Neuronal stem cell (in vitro differentiated cells): ENCODE measurements around the gene SDHAF2.
A peak's percentile ranks its signal among the peaks of the same experiment; 100 is the strongest.

Experiments used
- DNase-seq: peaks from one replicate; pipeline ENCODE4 v3.0.0-alpha.2; 2013; ENCODE audit warnings: low spot score
- H2AFZ ChIP-seq: one replicate; pipeline ENCODE4 v1.6.1; 2013; ENCODE audit warnings: mild to moderate bottlenecking, low read length, inconsistent platforms
- H2AK5ac ChIP-seq: 2 replicates; pipeline ENCODE4 v1.6.1; 2013; ENCODE audit warnings: low read depth, mild to moderate bottlenecking, inconsistent platforms, low read length, moderate library complexity, mixed read lengths
- H2BK120ac ChIP-seq: 2 replicates; pipeline ENCODE4 v1.6.1; 2013; ENCODE audit warnings: low read depth, mild to moderate bottlenecking, inconsistent platforms, low read length, moderate library complexity, mixed read lengths
- H2BK12ac ChIP-seq: one replicate; pipeline ENCODE4 v1.6.1; 2013; ENCODE audit warnings: low read length, inconsistent platforms
- H2BK15ac ChIP-seq: 2 replicates; pipeline ENCODE4 v1.6.1; 2013; ENCODE audit warnings: mild to moderate bottlenecking, low read length, inconsistent platforms, mixed read lengths
- H2BK5ac ChIP-seq: one replicate; pipeline ENCODE4 v1.6.1; 2013; ENCODE audit warnings: inconsistent platforms, mild to moderate bottlenecking, low read length, moderate library complexity
- H3K14ac ChIP-seq: one replicate; pipeline ENCODE4 v1.6.1; 2013; ENCODE audit warnings: low read length, inconsistent platforms
- H3K18ac ChIP-seq: 2 replicates; pipeline ENCODE4 v1.6.1; 2013; ENCODE audit warnings: low read length, inconsistent platforms
- H3K23ac ChIP-seq: 2 replicates; pipeline ENCODE4 v1.6.1; 2013; ENCODE audit warnings: low read depth, mild to moderate bottlenecking, mixed read lengths, low read length, inconsistent platforms; ENCODE audit not compliant: poor library complexity
- H3K27ac ChIP-seq: replicated peaks from 3 replicates; pipeline ENCODE4 v1.5.1; 2013; ENCODE audit warnings: low read length, inconsistent platforms
- H3K27me3 ChIP-seq, 3 experiments: 2 replicates each; pipeline ENCODE4 v1.6.1; 2013; ENCODE audit warnings: low read length in 3 of 3, mild to moderate bottlenecking in 2 of 3, inconsistent platforms in 1 of 3, low read depth in 1 of 3, mixed read lengths in 1 of 3, moderate library complexity in 1 of 3; ENCODE audit not compliant: control insufficient read depth in 3 of 3, insufficient read depth in 3 of 3
- H3K36me3 ChIP-seq, 2 donors: replicated peaks in 1 of 2; 2 replicates each; pipeline ENCODE4 v1.6.1; 2013; ENCODE audit warnings: low read length in 2 of 2; ENCODE audit not compliant: control insufficient read depth in 2 of 2, insufficient read depth in 2 of 2
- H3K4ac ChIP-seq: 2 replicates; pipeline ENCODE4 v1.6.1; 2013; ENCODE audit warnings: inconsistent platforms, mild to moderate bottlenecking, low read length, moderate library complexity
- H3K4me1 ChIP-seq, 2 donors: 1 replicate in 1 of 2; 2 replicates in 1 of 2; pipeline ENCODE4 v1.6.1; 2013; ENCODE audit warnings: low read length in 2 of 2, low read depth in 1 of 2; ENCODE audit not compliant: control insufficient read depth in 2 of 2, insufficient read depth in 1 of 2
- H3K4me2 ChIP-seq: one replicate; pipeline ENCODE4 v1.6.1; 2013; ENCODE audit warnings: mild to moderate bottlenecking, low read length, inconsistent platforms; ENCODE audit not compliant: insufficient read depth, poor library complexity, severe bottlenecking
- H3K4me3 ChIP-seq, 2 donors: 2 replicates each; pipeline ENCODE4 v1.5.1; 2013; ENCODE audit warnings: low read length in 2 of 2, mild to moderate bottlenecking in 2 of 2, inconsistent platforms in 1 of 2, moderate library complexity in 1 of 2
- H3K79me1 ChIP-seq: one replicate; pipeline ENCODE4 v1.6.1; 2013; ENCODE audit warnings: low read depth, mild to moderate bottlenecking, inconsistent platforms, low read length, moderate library complexity
- H3K9ac ChIP-seq: one replicate; pipeline ENCODE4 v1.6.1; 2013; ENCODE audit warnings: mild to moderate bottlenecking, low read depth, low read length, inconsistent platforms; ENCODE audit not compliant: poor library complexity
- H3K9me3 ChIP-seq, 2 donors: replicated peaks in 1 of 2; 2 replicates each; pipeline versions ENCODE3 to v1.6.1; 2013; ENCODE audit warnings: low read length in 2 of 2, mild to moderate bottlenecking in 2 of 2, inconsistent platforms in 1 of 2, low read depth in 1 of 2, mixed read lengths in 1 of 2, moderate library complexity in 1 of 2; ENCODE audit not compliant: control insufficient read depth in 2 of 2, insufficient read depth in 1 of 2
- H4K8ac ChIP-seq: one replicate; pipeline ENCODE4 v1.6.1; 2013; ENCODE audit warnings: low read depth, mild to moderate bottlenecking, inconsistent platforms, low read length, moderate library complexity
- H4K91ac ChIP-seq: one replicate; pipeline ENCODE4 v1.6.1; 2013; ENCODE audit warnings: low read length, low read depth, mild to moderate bottlenecking, inconsistent platforms; ENCODE audit not compliant: poor library complexity
- WGBS, 2 donors: extraction: QIAGEN DNeasy Blood & Tissue Kit; methylation state at CpG; one replicate each; pipeline ENCODE4 v1.1.7; 2013; ENCODE audit warnings: missing lambda C conversion rate in 2 of 2, mixed read lengths in 1 of 2; ENCODE audit not compliant: insufficient read length in 2 of 2, insufficient replicate concordance in 1 of 2; ENCODE audit errors: extremely low coverage in 2 of 2; 5-methylcytosine and 5-hydroxymethylcytosine counted together

SDHAF2 gene

DNA sequence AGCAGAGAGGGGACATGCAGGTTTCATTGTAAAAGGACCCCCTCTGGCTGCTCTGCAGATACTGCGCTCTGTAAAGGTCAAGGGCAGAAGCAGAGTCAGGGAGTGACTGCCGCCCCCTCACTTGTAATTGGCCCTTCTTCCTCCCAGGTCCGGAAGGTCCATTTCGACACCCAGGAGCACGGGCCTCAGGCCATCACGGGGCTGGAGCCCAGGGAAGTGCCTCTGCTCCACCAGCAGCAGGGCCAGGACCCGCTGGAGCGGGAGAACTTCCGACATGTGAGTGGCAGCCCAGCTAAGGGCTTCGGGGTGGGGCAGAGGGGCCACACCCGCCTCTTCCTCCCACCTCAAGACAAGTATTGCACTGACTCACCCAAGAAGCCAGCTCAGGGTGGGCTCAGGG lies 54.6 kb downstream of the SDHAF2 start:
- Histone ChIP-seq H3K27me3 (no peaks in the 10 kb centered on the region), H3K9me3 (no peaks in the 10 kb centered on the region), H4K8ac (no peak overlapping the region), H3K36me3 (no peaks in the 10 kb centered on the region), H2BK15ac (no peak overlapping the region), H3K9ac (no peak overlapping the region), H3K23ac (no peak overlapping the region), H3K4me3 (no peak overlapping the region), H2AFZ (no peak overlapping the region), H3K18ac (no peak overlapping the region), H3K4me1 (peaks cover 34 to 43% of the 10 kb centered on the region in 2 donors), H3K79me1 (no peaks in the 10 kb centered on the region), H2AK5ac (peak overlapping the region; percentile 57), H2BK12ac (no peak overlapping the region), H3K27ac (no peak overlapping the region), H2BK120ac (no peak overlapping the region), H3K14ac (peak overlapping the region; percentile 33), H2BK5ac (no peak overlapping the region), H3K4me2 (no peak overlapping the region), H4K91ac (no peak overlapping the region), H3K4ac (no peak overlapping the region)
- no CpG with 5 or more reads among the region's 11 CpGs for WGBS, 2 donors
- DNase-seq = no peak

DNA sequence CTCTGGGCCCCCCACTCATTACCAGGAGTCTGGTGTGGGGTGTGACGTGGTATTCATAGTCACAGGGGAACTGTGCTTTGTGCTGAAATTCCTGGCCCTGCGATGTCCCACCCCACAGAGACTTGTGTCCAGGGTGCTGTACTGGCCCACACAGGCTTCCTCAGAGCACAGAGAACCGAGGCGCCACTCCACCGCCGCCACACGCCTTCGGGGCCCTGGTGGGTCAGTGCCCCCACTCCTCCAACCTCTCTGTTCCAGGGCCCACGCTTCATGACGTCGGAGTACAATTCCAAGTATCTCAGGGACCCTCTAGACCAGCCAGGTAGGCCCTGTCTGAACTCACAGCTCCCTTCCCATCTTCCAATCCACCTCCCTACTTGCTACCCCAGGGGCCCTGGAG lies 55.2 kb downstream of the SDHAF2 start:
- Histone ChIP-seq H3K23ac (peak overlapping the region; percentile 1), H3K36me3 (no peaks in the 10 kb centered on the region), H3K18ac (no peak overlapping the region), H3K27ac (no peak overlapping the region), H2BK5ac (peak overlapping the region; percentile 10), H3K9ac (no peak overlapping the region), H3K14ac (no peak overlapping the region), H2AK5ac (peak overlapping the region; percentile 32), H3K27me3 (no peaks in the 10 kb centered on the region), H3K4me1 (peaks cover 39 to 46% of the 10 kb centered on the region in 2 donors), H3K79me1 (no peaks in the 10 kb centered on the region), H3K4me2 (no peak overlapping the region), H3K4ac (no peak overlapping the region), H2BK120ac (no peak overlapping the region), H4K8ac (no peak overlapping the region), H2BK15ac (no peak overlapping the region), H2AFZ (no peak overlapping the region), H4K91ac (no peak overlapping the region), H3K4me3 (no peak overlapping the region), H2BK12ac (no peak overlapping the region), H3K9me3 (no peaks in the 10 kb centered on the region)
- no peak for DNase-seq
- WGBS, 2 donors = no CpG with 5 or more reads among the region's 11 CpGs

DNA sequence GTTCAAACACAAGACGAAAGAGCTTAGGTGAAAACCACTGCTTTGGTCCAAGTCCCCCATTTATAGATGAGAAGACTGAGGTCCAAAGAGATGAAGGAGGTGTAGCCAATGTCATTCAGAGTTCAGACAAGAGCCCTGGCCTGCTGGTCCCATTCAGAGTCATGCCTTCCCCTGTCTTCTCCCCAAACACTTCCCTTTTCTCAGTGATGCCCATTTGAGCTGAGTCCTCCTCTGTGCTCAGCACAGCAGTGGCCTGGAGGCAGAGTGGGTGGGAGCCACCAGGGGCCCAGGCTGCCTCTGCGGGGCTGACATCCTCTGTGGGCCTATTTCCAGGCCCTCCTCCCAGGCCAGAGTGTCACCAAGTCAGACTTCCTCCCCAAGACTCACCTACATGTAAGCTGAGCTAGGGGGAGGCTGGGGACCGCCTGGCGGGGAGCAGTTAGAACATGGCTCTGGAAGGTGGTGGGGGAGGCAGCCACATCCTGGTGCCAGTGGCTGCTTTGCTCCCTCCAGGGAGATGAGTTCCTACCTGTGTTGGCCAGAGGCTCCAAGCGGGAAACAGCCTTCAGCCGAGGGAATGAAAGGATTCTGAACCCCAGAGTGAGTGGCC lies 56.2 kb downstream of the SDHAF2 start:
- H3K9ac ChIP-seq = no peak overlapping the region
- H3K18ac ChIP-seq = peak overlapping the region; percentile 40
- H4K8ac ChIP-seq = no peak overlapping the region
- no peak overlapping the region for H2AK5ac ChIP-seq
- no peaks in the 10 kb centered on the region for H3K79me1 ChIP-seq
- no peaks in the 10 kb centered on the region for H3K9me3 ChIP-seq
- DNase-seq = no peak
- H2BK12ac ChIP-seq = no peak overlapping the region
- H3K4me1 ChIP-seq = peaks cover 38 to 43% of the 10 kb centered on the region in 2 donors
- no peak overlapping the region for H3K4me3 ChIP-seq
- no peaks in the 10 kb centered on the region for H3K36me3 ChIP-seq
- no peak overlapping the region for H2BK120ac ChIP-seq
- no peaks in the 10 kb centered on the region for H3K27me3 ChIP-seq
- no peak overlapping the region for H2BK15ac ChIP-seq
- no peak overlapping the region for H3K27ac ChIP-seq
- H2BK5ac ChIP-seq = no peak overlapping the region
- H3K23ac ChIP-seq = no peak overlapping the region
- no peak overlapping the region for H3K4me2 ChIP-seq
- H3K4ac ChIP-seq = no peak overlapping the region
- no CpG with 5 or more reads among the region's 6 CpGs for WGBS, 2 donors
- peak overlapping the region; percentile 13 for H3K14ac ChIP-seq
- no peak overlapping the region for H2AFZ ChIP-seq
- H4K91ac ChIP-seq = no peak overlapping the region

DNA sequence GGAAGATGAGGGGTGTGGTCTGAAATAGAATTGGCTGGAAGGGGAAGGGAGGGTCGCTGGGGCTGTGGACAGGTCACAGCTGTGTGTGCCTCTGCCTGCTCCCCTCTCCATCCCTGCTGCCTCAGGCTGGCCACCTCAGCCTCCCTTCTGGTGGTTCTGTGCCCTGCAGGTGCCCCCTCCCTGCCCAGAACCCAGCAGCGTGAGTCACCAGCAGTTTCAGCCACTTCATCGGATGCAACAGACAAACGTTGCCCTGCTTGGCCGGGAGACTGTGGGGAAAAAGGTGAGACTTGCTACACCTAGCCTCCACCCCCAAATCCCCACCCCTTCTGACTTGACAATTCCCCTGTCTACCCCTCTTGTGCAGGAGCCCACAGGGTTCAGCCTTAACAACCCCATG lies 56.9 kb downstream of the SDHAF2 start:
- Histone ChIP-seq H3K27ac (no peak overlapping the region), H3K36me3 (no peaks in the 10 kb centered on the region), H2BK120ac (no peak overlapping the region), H4K8ac (no peak overlapping the region), H3K4me2 (no peak overlapping the region), H2AK5ac (peak overlapping the region; percentile 39), H2BK12ac (no peak overlapping the region), H3K4me1 (peaks cover 31 to 39% of the 10 kb centered on the region in 2 donors), H3K9ac (no peak overlapping the region), H3K23ac (no peak overlapping the region), H3K18ac (no peak overlapping the region), H2AFZ (no peak overlapping the region), H3K27me3 (no peaks in the 10 kb centered on the region), H3K14ac (no peak overlapping the region), H3K9me3 (no peaks in the 10 kb centered on the region), H2BK15ac (no peak overlapping the region), H4K91ac (no peak overlapping the region), H2BK5ac (no peak overlapping the region), H3K79me1 (no peaks in the 10 kb centered on the region), H3K4ac (no peak overlapping the region), H3K4me3 (no peak overlapping the region)
- DNase-seq = no peak
- WGBS, 2 donors = no CpG with 5 or more reads among the region's 5 CpGs
